Muscle of leg (tissue), 11 donors: ENCODE results near the gene SLC7A10. TPM values are rescaled to one million over a fixed set of nuclear protein-coding genes. Genes with fewer than 3 reads are reported as not detected.
"Not testable (repeated sequence)": the region's sequence is repeated elsewhere in the genome, so short reads cannot be mapped to it uniquely, and the experiment has no call there.

ENCODE experiments used
- DNase-seq: peaks from one replicate; pipeline ENCODE4 v3.0.0; 2013
- H3K27ac ChIP-seq: one replicate; pipeline ENCODE4 v1.5.1; 2013; ENCODE audit warnings: mild to moderate bottlenecking, low read length, control low read depth
- H3K27me3 ChIP-seq: one replicate; pipeline ENCODE4 v1.6.1; 2013; ENCODE audit warnings: low read length; ENCODE audit not compliant: control insufficient read depth, insufficient read depth
- H3K36me3 ChIP-seq: one replicate; pipeline ENCODE4 v1.6.1; 2013; ENCODE audit warnings: low read length; ENCODE audit not compliant: control insufficient read depth, insufficient read depth
- H3K4me1 ChIP-seq: one replicate; pipeline ENCODE4 v1.6.1; 2013; ENCODE audit warnings: low read length; ENCODE audit not compliant: control insufficient read depth, insufficient read depth
- H3K4me3 ChIP-seq: one replicate; pipeline ENCODE4 v1.5.1; 2013; ENCODE audit warnings: low read length, control low read depth
- H3K9me3 ChIP-seq: replicated peaks from 2 replicates; pipeline ENCODE4 v1.6.1; 2013; ENCODE audit warnings: low read depth, low read length; ENCODE audit not compliant: control insufficient read depth
- WGBS: methylation state at CpG from one replicate; pipeline ENCODE4 v1.1.5; 2013; ENCODE audit warnings: missing lambda C conversion rate; ENCODE audit not compliant: insufficient coverage; 5-methylcytosine and 5-hydroxymethylcytosine counted together
- polyA plus RNA-seq, 8 donors: library from polyadenylated mRNA; unstranded; fragments of 120-200 nt; gene quantifications; one replicate each; pipeline versions ENCODE4 v1.2.1 to v1.2.3, GENCODE V29; 2013; ENCODE audit warnings: inconsistent platforms in 1 of 8, low replicate concordance in 1 of 8; ENCODE audit not compliant: insufficient read length in 8 of 8, insufficient read depth in 1 of 8
- total RNA-seq: library from RNA; stranded (reverse); fragments of 120-200 nt; gene quantifications from one replicate; pipeline ENCODE4 v1.2.4, GENCODE V29; 2013

Gene SLC7A10
- total and polyA plus RNA-seq, 9 donors, result 4.7 to 12.2 (median 9.8) TPM

DNA sequence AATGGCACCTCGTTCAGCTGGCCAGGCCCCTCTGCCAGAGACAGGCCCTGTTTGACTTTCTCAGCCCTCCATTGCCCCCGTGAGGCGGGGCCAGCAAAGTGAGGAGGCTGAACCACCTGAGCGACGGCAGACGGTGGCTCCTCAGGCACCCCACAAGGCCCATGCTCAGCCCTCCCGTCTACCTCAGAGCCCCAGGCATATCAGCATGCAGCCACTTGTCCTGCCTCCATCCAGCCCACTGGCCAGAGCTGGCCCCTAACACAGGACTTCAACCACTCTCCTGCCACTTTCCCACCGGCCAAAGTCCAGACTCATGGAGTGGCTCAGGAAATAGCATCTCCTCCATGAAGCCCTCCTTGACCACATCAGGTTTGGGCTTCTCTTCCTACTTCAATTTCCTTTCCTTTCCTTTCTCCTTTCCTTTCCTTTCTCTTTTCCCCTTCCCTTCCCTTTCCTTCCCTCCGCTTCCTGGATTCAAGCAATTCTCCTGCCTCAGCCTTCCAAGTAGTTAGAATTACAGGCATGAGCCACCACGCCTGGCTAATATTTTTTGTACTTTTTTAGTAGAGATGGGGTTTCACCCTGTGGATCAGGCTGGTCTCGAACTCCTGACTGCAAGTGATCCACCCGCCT, 9.3 kb downstream of the SLC7A10 start:
- DNase-seq, result no peak
- 73% methylated on average over 11 of the region's 12 CpGs for WGBS
- no peak overlapping the region for H3K27ac ChIP-seq
- peaks cover 23% of the 10 kb centered on the region for H3K4me1 ChIP-seq
- no peak overlapping the region for H3K4me3 ChIP-seq
- H3K27me3 ChIP-seq, result peaks cover 6% of the 10 kb centered on the region
- H3K9me3 ChIP-seq, result no peaks in the 10 kb centered on the region
- H3K36me3 ChIP-seq, result no peaks in the 10 kb centered on the region

DNA sequence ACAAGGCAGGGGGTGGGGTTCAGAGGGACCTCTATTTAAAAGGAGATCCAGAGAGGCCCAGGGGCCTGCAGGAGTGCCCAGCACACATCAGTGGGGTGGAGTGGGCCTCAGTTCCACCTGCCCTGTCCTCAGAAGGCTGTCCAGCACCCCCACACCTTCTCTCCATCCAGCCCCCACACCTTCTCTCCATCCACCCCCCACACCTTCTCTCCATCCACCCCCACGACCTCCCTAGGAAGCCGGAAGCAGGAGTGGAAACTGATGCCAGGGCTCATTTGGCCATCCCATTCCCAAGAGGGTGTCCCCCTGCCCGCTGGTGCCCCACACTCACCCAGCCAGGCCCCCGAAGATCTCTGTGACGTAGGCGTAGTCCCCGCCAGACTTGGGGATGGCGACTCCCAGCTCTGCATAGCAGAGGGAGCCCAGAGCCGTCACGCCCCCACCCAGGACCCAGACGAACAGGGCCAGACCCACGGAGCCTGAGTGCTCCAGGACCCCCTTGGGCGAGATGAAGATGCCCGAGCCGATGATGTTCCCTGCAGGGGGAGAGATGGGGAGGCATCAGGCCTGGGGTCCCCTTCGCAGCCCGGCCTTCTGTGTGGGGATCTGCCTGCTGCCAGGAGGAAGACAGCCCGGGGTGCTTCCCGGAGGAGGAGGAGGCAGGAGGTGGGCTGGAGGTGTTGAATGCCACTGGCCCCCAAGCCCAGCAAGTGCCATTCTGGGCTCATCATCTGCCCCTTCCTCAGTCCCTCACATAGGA, 10.0 kb downstream of the SLC7A10 start:
- Histone ChIP-seq H3K27me3 (peaks cover 4% of the 10 kb centered on the region), H3K36me3 (no peaks in the 10 kb centered on the region), H3K27ac (no peak overlapping the region), H3K9me3 (no peaks in the 10 kb centered on the region), H3K4me1 (peaks cover 29% of the 10 kb centered on the region), H3K4me3 (no peak overlapping the region)
- WGBS, result 88% methylated on average over 11 of the region's 19 CpGs
- DNase-seq, result no peak

DNA sequence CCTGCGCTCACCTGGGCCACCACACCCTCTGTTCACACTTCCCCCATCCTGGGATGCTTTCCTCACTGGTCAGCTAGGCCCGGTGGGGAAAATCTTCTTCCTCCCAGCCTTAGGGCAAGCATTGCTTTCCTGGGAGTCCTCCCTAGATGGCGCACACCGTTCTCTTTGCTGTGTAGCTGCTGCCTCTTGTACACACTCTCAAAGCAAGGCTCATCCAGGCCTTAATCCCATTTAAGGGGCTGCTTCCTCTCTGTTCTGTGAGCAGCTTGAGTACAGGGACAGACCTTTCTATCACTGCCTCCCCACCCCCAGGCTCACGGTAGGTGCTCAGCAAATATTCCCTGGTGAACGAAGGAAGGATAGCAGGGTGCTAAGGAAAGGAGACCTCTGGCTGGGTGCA, 11.1 kb downstream of the SLC7A10 start:
- no peak overlapping the region for H3K27ac ChIP-seq
- peak; percentile 59 for DNase-seq
- peaks cover 2% of the 10 kb centered on the region for H3K27me3 ChIP-seq
- H3K9me3 ChIP-seq, result no peaks in the 10 kb centered on the region
- H3K4me1 ChIP-seq, result peaks cover 34% of the 10 kb centered on the region
- H3K4me3 ChIP-seq, result no peak overlapping the region
- H3K36me3 ChIP-seq, result no peaks in the 10 kb centered on the region
- 40% methylated on average over 6 of the region's 6 CpGs for WGBS

DNA sequence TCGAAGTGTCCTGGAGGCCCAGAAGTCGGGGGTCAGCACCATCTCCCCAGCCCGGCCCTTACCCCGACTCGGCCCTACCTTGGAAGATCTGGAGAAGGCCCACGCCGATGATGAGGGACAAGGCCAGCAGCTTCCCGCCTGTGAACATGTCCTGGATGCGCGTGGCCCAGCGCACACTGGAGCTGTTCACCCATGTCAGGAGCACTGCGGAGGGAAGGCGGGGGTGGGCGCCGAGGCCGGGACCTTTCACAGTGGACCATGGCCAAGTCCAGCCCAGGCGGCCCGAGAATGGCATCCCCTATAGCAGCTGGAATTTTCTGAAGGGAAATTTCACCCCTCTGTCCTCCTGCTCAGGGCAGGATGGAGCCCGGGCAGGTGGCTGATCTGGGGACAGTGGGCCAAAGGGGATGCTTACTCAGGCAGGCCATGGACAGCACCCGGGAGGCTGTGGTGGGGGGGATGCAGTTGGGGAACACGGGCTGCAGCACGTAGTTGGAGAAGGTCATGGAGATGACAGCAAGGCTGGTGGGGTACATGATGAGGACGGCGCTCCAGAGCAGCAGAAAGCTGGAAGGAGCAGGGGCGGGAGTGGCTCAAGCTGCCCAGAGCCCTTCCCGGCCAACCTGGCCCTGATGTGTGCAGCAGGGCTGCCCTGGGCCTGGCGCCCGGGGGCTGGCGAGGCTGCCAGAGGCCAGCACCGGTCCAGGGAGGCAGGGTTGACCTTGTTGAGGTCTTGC, 13.0 kb downstream of the SLC7A10 start:
- H3K27ac ChIP-seq, result peak overlapping the region; percentile 94
- 69% methylated on average over 23 of the region's 30 CpGs for WGBS
- H3K4me3 ChIP-seq, result no peak overlapping the region
- DNase-seq, result no peak
- peaks cover 42% of the 10 kb centered on the region for H3K4me1 ChIP-seq
- H3K9me3 ChIP-seq, result no peaks in the 10 kb centered on the region
- H3K27me3 ChIP-seq, result no peaks in the 10 kb centered on the region
- H3K36me3 ChIP-seq, result peaks cover 5% of the 10 kb centered on the region

DNA sequence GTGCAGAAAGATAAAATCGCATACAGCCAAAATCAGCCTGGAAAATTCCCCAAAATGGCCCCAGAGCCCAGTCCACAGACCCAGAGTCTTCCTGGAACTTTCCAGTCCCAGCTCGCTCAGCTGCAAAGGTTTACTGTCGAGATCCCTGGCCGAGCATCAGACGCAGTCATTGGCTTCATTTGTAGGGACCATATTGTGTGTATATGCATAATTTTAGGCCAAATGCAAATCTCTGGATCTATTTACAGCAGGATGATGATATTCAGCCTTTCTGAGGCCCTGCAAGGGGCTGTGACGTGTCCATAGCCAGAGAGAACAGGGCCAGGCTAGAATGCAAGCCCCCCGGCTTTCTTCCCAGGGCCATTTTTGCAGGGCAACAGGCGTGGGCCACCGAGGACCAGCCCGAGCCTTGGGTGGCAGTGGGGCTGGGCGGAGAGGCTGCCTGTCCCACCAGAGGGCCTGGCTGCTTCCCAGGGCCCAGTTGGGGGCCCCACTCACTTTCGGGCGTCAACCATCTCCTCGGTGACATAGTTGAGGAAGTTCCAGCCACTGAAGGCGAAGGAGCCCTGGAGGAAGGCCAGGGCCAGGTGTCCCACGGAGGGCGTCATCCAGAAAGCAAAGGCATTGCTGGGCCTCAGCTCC, 13.7 kb downstream of the SLC7A10 start:
- Histone ChIP-seq H3K36me3 (peaks cover 9% of the 10 kb centered on the region), H3K4me1 (peaks cover 45% of the 10 kb centered on the region), H3K27ac (peak overlapping the region; percentile 94), H3K4me3 (no peak overlapping the region), H3K27me3 (no peaks in the 10 kb centered on the region), H3K9me3 (no peaks in the 10 kb centered on the region)
- 37% methylated on average over 16 of the region's 17 CpGs for WGBS
- DNase-seq, result peak; percentile 98

DNA sequence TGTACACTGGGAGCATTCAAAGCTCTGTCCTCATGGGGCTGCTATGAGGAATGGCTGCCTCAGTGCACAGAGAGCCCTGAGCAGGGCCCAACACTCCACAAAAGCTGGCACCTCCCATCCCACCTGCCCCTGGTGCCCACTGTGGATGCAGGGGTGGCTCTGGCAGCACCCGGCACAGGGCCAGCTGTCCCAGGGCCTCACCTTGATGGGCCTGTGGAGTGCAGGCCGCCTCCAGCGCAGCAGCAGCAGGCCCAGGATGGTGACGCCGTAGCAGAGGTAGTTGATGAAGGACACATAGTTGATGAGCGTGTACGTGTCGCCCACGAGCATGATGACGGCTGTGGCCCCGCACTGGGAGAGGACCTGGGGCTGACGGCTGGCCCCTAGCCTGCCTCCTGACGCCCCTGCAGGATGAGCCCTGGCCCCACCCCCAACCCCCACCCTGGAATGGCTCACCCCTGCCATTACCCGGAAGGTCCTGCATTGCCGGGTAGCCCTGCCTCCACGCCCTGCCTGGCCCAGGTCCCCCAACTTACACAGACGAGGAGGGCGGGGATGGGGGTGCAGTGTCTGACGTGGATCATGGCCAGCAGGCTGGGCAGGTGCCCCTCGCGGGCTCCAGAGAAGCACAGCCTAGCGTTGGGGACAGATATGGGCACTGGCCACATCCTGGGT, 15.2 kb downstream of the SLC7A10 start:
- 86% methylated on average over 14 of the region's 22 CpGs for WGBS
- Histone ChIP-seq H3K4me1 (peaks cover 45% of the 10 kb centered on the region), H3K4me3 (no peak overlapping the region), H3K9me3 (no peaks in the 10 kb centered on the region), H3K27ac (no peak overlapping the region), H3K36me3 (peaks cover 20% of the 10 kb centered on the region), H3K27me3 (no peaks in the 10 kb centered on the region)
- no peak for DNase-seq

DNA sequence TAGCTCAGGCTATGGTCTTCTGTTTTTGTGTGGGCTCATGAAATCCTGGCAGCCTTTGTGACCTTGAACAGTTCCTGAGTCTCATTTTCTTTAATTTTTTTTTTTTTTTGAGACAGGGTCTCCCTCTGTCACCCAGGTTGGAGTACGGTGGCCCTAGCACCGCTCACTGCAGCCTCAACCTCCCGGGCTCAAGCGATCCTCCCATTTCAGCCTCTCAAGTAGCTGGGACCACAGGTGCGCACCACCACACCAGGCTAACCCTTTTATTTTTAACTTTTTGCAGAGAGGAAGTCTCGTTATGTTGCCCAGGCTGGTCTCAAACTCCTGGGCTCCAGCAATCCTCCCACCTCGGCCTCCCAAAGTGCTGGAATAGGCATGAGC, 15.8 kb downstream of the SLC7A10 start:
- not testable (repeated sequence) for H3K4me3 ChIP-seq, DNase-seq, H3K9me3 ChIP-seq, H3K27ac ChIP-seq, H3K27me3 ChIP-seq
- Histone ChIP-seq H3K4me1 (peaks cover 45% of the 10 kb centered on the region), H3K36me3 (peaks cover 23% of the 10 kb centered on the region)
- 80% methylated on average over 5 of the region's 7 CpGs for WGBS

DNA sequence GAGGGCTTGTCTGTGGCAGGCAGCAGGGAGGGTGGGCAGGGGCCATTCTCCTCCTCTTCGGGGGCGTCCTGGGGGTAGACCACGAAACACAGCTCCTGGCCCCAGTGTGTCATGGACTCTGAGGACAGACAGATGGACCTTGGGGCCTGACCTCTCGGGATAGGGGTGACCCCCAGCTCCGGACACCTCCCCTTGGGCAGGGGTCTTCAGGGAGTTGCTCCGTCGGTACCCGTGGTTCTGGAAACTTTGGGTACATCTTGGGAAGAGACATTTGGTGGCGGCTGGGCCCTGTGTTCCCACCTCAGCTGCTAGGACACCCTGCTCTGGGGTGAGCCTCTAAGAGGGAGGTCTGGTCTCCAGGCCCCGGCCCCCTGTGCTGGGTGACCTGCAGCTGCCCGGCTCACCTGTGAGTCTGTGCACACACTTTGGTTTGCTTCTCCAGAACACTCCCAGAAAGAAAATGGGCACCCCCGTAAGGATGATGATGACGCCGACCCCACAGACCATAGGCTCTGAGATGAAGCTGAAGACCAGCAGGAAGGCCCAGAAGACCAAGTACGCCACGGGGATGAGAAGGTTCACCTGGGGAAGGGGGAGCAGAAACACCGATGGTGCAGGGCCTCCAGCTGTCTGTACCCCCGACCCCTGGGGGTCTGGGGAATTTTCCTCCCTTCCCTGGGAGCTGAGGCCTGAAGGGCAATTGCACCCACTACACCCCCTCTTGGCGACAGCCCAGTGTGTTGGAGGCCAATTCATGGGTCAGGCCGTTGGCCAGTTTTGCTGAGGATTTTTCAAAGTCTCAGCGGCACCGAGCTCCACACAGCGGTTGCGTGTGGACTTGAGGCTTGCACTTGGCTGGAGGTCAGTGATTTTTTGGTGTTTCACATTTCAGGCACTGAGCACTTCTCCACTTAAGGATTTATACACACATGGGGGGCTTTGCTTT, 16.5 kb downstream of the SLC7A10 start:
- WGBS, result 68% methylated on average over 8 of the region's 24 CpGs

DNA sequence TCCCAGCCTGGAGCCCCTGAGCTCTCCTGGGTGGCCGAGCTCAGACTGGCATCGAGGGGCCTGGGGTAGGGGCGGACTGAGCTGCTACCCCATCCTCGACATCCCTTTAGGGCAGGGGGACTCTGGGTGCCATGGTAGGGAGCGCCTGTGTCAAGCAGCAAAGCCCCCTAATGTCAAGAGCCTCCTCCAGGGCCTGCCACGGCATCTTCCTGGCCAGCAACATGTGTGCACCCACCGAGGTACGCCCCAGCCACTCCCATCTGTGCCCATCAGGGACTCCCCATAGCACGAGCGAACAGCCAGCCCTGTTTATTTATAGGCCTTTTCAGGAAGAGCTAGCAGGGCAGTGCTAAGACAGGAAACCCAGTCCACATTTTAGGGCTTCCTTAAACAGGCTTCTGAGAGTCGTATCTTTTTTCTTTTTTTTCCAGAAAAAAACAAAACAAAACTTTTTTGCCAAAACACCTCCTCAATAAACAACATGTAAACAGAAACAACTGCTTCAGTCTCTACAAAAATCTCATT, 17.2 kb downstream of the SLC7A10 start:
- DNase-seq, result peak; percentile 40
- Histone ChIP-seq H3K27me3 (no peaks in the 10 kb centered on the region), H3K9me3 (no peaks in the 10 kb centered on the region), H3K27ac (no peak overlapping the region), H3K4me3 (no peak overlapping the region), H3K4me1 (peaks cover 48% of the 10 kb centered on the region), H3K36me3 (peaks cover 33% of the 10 kb centered on the region)
- WGBS, result 79% methylated on average over 10 of the region's 11 CpGs

More for the DNA sequence above, 16.5 kb downstream of the SLC7A10 start:
- peak; percentile 80 for DNase-seq
- peaks cover 28% of the 10 kb centered on the region for H3K36me3 ChIP-seq
- H3K27ac ChIP-seq, result no peak overlapping the region
- H3K4me1 ChIP-seq, result peaks cover 45% of the 10 kb centered on the region
- H3K4me3 ChIP-seq, result no peak overlapping the region
- H3K27me3 ChIP-seq, result no peaks in the 10 kb centered on the region
- H3K9me3 ChIP-seq, result no peaks in the 10 kb centered on the region
